ENCODE measurements around the gene PEX11A. TPM values are rescaled to one million over a fixed set of nuclear protein-coding genes. Genes with fewer than 3 reads are reported as not detected.
"Not testable (repeated sequence)": the region's sequence is repeated elsewhere in the genome, so short reads cannot be mapped to it uniquely, and the experiment has no call there.

Gene PEX11A
- polyA plus RNA-seq, 1 donor: 15.0 TPM

GRCh38 chr15:89714775-89715174 is 24.2 kb upstream of the PEX11A start:
- no peaks in the 10 kb centered on the region for H3K27me3 ChIP-seq (ENCODE audit: control insufficient read depth, insufficient read depth, low read length)
- DNase-seq: no peak
- no peak overlapping the region for H3K27ac ChIP-seq (ENCODE audit: low read length)
- H3K4me3 ChIP-seq (ENCODE audit: low read length): no peak overlapping the region
- WGBS (ENCODE audit: insufficient coverage, low lambda C conversion rate): no CpG with 5 or more reads among the region's 2 CpGs
- H3K4me1 ChIP-seq (ENCODE audit: control insufficient read depth, insufficient read depth, low read length): no peaks in the 10 kb centered on the region
- H3K9me3 ChIP-seq (ENCODE audit: control insufficient read depth, low read depth, low read length): no peaks in the 10 kb centered on the region
- H3K36me3 ChIP-seq (ENCODE audit: control insufficient read depth, insufficient read depth, low read length): no peaks in the 10 kb centered on the region

- Histone ChIP-seq H3K4me1 (ENCODE audit: control insufficient read depth, insufficient read depth, low read length) (no peaks in the 10 kb centered on the region), H3K27ac (ENCODE audit: low read length) (no peak overlapping the region), H3K4me3 (ENCODE audit: low read length) (no peak overlapping the region), H3K36me3 (ENCODE audit: control insufficient read depth, insufficient read depth, low read length) (no peaks in the 10 kb centered on the region), H3K27me3 (ENCODE audit: control insufficient read depth, insufficient read depth, low read length) (peaks cover 2% of the 10 kb centered on the region), H3K9me3 (ENCODE audit: control insufficient read depth, low read depth, low read length) (no peaks in the 10 kb centered on the region)
- no peak for DNase-seq
- WGBS (ENCODE audit: insufficient coverage, low lambda C conversion rate): 100% methylated on average over 1 of the region's 1 CpG
These were observed 17.0 kb upstream of the PEX11A start for GRCh38 chr15:89707577-89707976.

- no peaks in the 10 kb centered on the region for H3K4me1 ChIP-seq (ENCODE audit: control insufficient read depth, insufficient read depth, low read length)
- DNase-seq: no peak
- no peaks in the 10 kb centered on the region for H3K36me3 ChIP-seq (ENCODE audit: control insufficient read depth, insufficient read depth, low read length)
- no peak overlapping the region for H3K27ac ChIP-seq (ENCODE audit: low read length)
- H3K27me3 ChIP-seq (ENCODE audit: control insufficient read depth, insufficient read depth, low read length): peaks cover 2% of the 10 kb centered on the region
- H3K4me3 ChIP-seq (ENCODE audit: low read length): no peak overlapping the region
- no peaks in the 10 kb centered on the region for H3K9me3 ChIP-seq (ENCODE audit: control insufficient read depth, low read depth, low read length)
These were observed 13.9 kb upstream of the PEX11A start for GRCh38 chr15:89704411-89704810.

- no peaks in the 10 kb centered on the region for H3K36me3 ChIP-seq (ENCODE audit: control insufficient read depth, insufficient read depth, low read length)
- WGBS (ENCODE audit: insufficient coverage, low lambda C conversion rate): 60% methylated on average over 1 of the region's 1 CpG
- DNase-seq: no peak
- no peaks in the 10 kb centered on the region for H3K9me3 ChIP-seq (ENCODE audit: control insufficient read depth, low read depth, low read length)
- no peaks in the 10 kb centered on the region for H3K27me3 ChIP-seq (ENCODE audit: control insufficient read depth, insufficient read depth, low read length)
- H3K4me3 ChIP-seq (ENCODE audit: low read length): no peak overlapping the region
- peaks cover 7% of the 10 kb centered on the region for H3K4me1 ChIP-seq (ENCODE audit: control insufficient read depth, insufficient read depth, low read length)
- no peak overlapping the region for H3K27ac ChIP-seq (ENCODE audit: low read length)
These were observed 4.6 kb upstream of the PEX11A start for GRCh38 chr15:89695198-89695597.

GRCh38 chr15:89693696-89694095 is 3.1 kb upstream of the PEX11A start:
- no CpG with 5 or more reads among the region's 1 CpG for WGBS (ENCODE audit: insufficient coverage, low lambda C conversion rate)
- Histone ChIP-seq H3K27me3 (ENCODE audit: control insufficient read depth, insufficient read depth, low read length) (no peaks in the 10 kb centered on the region), H3K36me3 (ENCODE audit: control insufficient read depth, insufficient read depth, low read length) (no peaks in the 10 kb centered on the region), H3K9me3 (ENCODE audit: control insufficient read depth, low read depth, low read length) (no peaks in the 10 kb centered on the region), H3K4me3 (ENCODE audit: low read length) (no peak overlapping the region), H3K4me1 (ENCODE audit: control insufficient read depth, insufficient read depth, low read length) (peaks cover 7% of the 10 kb centered on the region), H3K27ac (ENCODE audit: low read length) (peak overlapping the region; percentile 53)
- DNase-seq: no peak

- H3K27ac ChIP-seq (ENCODE audit: low read length): peak overlapping the region; percentile 53
- H3K36me3 ChIP-seq (ENCODE audit: control insufficient read depth, insufficient read depth, low read length): no peaks in the 10 kb centered on the region
- no peaks in the 10 kb centered on the region for H3K9me3 ChIP-seq (ENCODE audit: control insufficient read depth, low read depth, low read length)
- no peak for DNase-seq
- H3K27me3 ChIP-seq (ENCODE audit: control insufficient read depth, insufficient read depth, low read length): no peaks in the 10 kb centered on the region
- no peak overlapping the region for H3K4me3 ChIP-seq (ENCODE audit: low read length)
- peaks cover 7% of the 10 kb centered on the region for H3K4me1 ChIP-seq (ENCODE audit: control insufficient read depth, insufficient read depth, low read length)
- WGBS (ENCODE audit: insufficient coverage, low lambda C conversion rate): 50% methylated on average over 2 of the region's 2 CpGs
These were observed 2.5 kb upstream of the PEX11A start for GRCh38 chr15:89693091-89693490.

- not testable (repeated sequence) for DNase-seq; H3K27me3 ChIP-seq (ENCODE audit: control insufficient read depth, insufficient read depth, low read length); H3K36me3 ChIP-seq (ENCODE audit: control insufficient read depth, insufficient read depth, low read length); H3K9me3 ChIP-seq (ENCODE audit: control insufficient read depth, low read depth, low read length); H3K4me1 ChIP-seq (ENCODE audit: control insufficient read depth, insufficient read depth, low read length)
- Histone ChIP-seq H3K4me3 (ENCODE audit: low read length) (peak overlapping the region; percentile 96), H3K27ac (ENCODE audit: low read length) (peak overlapping the region; percentile 69)
- no CpG with 5 or more reads among the region's 15 CpGs for WGBS (ENCODE audit: insufficient coverage, low lambda C conversion rate)
These were observed 651 bp downstream of the PEX11A start for GRCh38 chr15:89689930-89690275.

GRCh38 chr15:89686522-89686921 is 4.0 kb downstream of the PEX11A start:
- H3K4me3 ChIP-seq (ENCODE audit: low read length): no peak overlapping the region
- no peak for DNase-seq
- no peaks in the 10 kb centered on the region for H3K27me3 ChIP-seq (ENCODE audit: control insufficient read depth, insufficient read depth, low read length)
- H3K9me3 ChIP-seq (ENCODE audit: control insufficient read depth, low read depth, low read length): no peaks in the 10 kb centered on the region
- H3K36me3 ChIP-seq (ENCODE audit: control insufficient read depth, insufficient read depth, low read length): peaks cover 16% of the 10 kb centered on the region
- H3K27ac ChIP-seq (ENCODE audit: low read length): no peak overlapping the region
- peaks cover 3% of the 10 kb centered on the region for H3K4me1 ChIP-seq (ENCODE audit: control insufficient read depth, insufficient read depth, low read length)

- no peak overlapping the region for H3K4me3 ChIP-seq (ENCODE audit: low read length)
- H3K4me1 ChIP-seq (ENCODE audit: control insufficient read depth, insufficient read depth, low read length): peaks cover 2% of the 10 kb centered on the region
- WGBS (ENCODE audit: insufficient coverage, low lambda C conversion rate): 70% methylated on average over 2 of the region's 2 CpGs
- no peaks in the 10 kb centered on the region for H3K9me3 ChIP-seq (ENCODE audit: control insufficient read depth, low read depth, low read length)
- DNase-seq: no peak
- H3K27me3 ChIP-seq (ENCODE audit: control insufficient read depth, insufficient read depth, low read length): no peaks in the 10 kb centered on the region
- H3K36me3 ChIP-seq (ENCODE audit: control insufficient read depth, insufficient read depth, low read length): peaks cover 16% of the 10 kb centered on the region
- no peak overlapping the region for H3K27ac ChIP-seq (ENCODE audit: low read length)
These were observed 4.6 kb downstream of the PEX11A start for GRCh38 chr15:89685995-89686394.

- no peaks in the 10 kb centered on the region for H3K9me3 ChIP-seq (ENCODE audit: control insufficient read depth, low read depth, low read length)
- H3K36me3 ChIP-seq (ENCODE audit: control insufficient read depth, insufficient read depth, low read length): peaks cover 14% of the 10 kb centered on the region
- H3K4me3 ChIP-seq (ENCODE audit: low read length): no peak overlapping the region
- no peak for DNase-seq
- whole genome bisulfite sequencing (ENCODE audit: insufficient coverage, low lambda C conversion rate): no CpG with 5 or more reads among the region's 2 CpGs
- H3K27ac ChIP-seq (ENCODE audit: low read length): no peak overlapping the region
- H3K27me3 ChIP-seq (ENCODE audit: control insufficient read depth, insufficient read depth, low read length): no peaks in the 10 kb centered on the region
- H3K4me1 ChIP-seq (ENCODE audit: control insufficient read depth, insufficient read depth, low read length): peaks cover 8% of the 10 kb centered on the region
These were observed 9.4 kb downstream of the PEX11A start for GRCh38 chr15:89681146-89681545.

- Histone ChIP-seq H3K27ac (ENCODE audit: low read length) (peak overlapping the region; percentile 20), H3K9me3 (ENCODE audit: control insufficient read depth, low read depth, low read length) (no peaks in the 10 kb centered on the region), H3K36me3 (ENCODE audit: control insufficient read depth, insufficient read depth, low read length) (peaks cover 9% of the 10 kb centered on the region), H3K4me3 (ENCODE audit: low read length) (no peak overlapping the region), H3K27me3 (ENCODE audit: control insufficient read depth, insufficient read depth, low read length) (no peaks in the 10 kb centered on the region), H3K4me1 (ENCODE audit: control insufficient read depth, insufficient read depth, low read length) (peaks cover 8% of the 10 kb centered on the region)
- peak; percentile 20 to 67 for DNase-seq
- 51% methylated on average over 3 of the region's 5 CpGs for WGBS (ENCODE audit: insufficient coverage, low lambda C conversion rate)
These were observed 10.2 kb downstream of the PEX11A start for GRCh38 chr15:89680282-89680873.
